Activated T-helper 9 cell treated with anti-CD3 and anti-CD28 coated beads, Interleukin-2, amount 50 U/mL, for 16 hours (primary cell): Measurements from ENCODE around the gene UNC5A.

ENCODE experiments used
- DNase-seq: peaks from one replicate; pipeline ENCODE4 v3.0.0-alpha.2; 2020; ENCODE audit warnings: low read depth

Gene UNC5A

GRCh38 chr5:176846335-176847140, 36.2 kb downstream of the UNC5A start:
- DNase-seq, result no peak

DNA sequence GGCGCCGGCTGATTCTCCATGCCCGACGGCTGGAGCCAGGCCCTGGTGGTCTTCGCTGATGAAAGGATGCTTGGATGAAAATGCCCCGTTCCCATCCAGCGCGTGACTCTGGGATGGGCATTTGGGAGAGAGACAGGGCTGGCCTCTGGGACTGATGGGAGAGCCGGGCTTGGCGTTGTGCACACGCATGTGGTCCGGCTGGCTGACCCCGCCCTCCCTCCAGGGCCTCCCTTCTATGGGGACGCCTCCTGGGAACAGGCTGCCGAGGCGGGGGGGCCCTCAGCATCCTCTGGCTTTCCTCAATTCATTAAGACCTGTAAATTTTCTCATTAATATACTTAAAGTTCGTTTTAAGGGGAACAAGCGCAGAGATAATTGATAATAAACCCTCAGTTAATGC, 36.8 kb downstream of the UNC5A start:
- no peak for DNase-seq

DNA sequence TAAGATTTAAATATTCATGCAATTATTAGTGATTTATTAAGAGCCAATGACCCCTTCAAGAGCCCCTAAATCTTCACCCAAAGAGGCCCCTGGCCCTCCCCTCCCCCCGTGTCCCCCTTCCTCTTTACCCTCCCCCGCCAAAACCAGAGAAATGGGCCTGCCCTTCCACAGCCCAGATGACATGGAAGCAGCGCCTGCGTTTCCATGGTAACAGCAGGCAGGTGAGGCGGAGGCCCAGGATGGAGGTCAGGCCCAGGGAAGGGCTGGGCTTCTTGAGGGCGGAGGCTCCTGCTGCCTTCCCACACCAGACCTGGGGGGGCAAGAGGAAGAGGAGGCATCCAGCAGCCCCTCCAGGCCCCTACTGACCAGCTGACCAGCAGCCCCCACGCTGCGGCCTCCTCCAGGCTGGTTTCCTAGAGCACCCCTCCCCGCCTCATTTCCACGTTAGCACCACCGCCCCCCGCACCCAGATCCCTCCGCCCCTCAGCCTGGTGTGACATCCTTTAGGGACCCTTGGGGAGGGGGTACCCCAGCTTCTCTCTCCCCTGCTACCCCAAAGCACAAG, 37.4 kb downstream of the UNC5A start:
- DNase-seq, result no peak

GRCh38 chr5:176848651-176849050, 38.3 kb downstream of the UNC5A start:
- DNase-seq, result no peak

DNA sequence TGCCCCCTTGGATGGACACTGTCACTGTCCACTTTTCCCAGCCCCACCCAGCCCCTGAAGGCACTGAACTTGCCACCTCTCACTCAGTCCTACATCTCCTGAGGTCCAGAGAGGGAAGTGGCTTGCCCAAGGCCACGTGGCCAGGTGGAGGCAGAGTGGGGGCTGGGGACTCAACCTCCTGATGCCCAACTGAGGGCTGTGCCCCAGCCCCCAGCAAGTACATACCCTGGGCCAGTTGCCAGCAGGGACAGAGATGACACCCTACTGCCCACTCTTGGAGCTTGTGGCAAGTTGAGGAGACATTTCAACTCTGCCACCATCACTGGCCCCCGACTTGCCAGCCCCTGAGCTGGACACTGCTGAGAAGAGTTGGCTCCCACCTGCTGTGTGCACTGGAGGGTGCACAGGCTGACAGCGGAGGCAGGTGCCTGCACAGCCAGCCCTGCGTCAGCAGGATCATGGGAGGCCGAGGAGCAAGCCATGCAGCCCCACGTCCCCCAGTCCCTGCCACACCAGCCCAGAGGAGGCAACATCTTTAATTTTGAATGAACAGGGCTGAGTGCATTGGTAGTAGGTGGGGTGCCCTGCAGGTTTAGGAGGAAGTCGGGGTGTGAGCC, 39.4 kb downstream of the UNC5A start:
- no peak for DNase-seq

- no peak for DNase-seq
These were observed 40.2 kb downstream of the UNC5A start for GRCh38 chr5:176850371-176851245.

DNA sequence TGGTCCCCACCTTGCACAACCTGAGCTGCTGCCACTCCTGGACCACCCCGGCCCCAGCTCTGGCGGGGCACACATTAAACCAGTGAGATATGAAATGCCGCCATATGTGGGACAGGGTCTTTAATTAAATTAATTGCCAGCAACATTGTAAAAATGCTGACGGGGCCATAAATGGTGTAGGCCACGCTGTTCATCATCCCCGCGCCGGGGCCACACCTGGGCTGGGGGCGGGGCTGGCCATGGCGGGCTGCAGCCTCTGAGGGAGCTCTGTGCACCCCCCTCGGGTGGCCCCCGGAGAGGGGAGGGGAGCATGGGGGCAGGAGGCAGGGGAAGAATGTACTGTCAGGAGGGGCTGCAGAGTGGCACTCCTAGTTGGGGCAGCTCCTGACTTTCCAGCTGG, 41.0 kb downstream of the UNC5A start:
- DNase-seq, result no peak

GRCh38 chr5:176851871-176852658, 41.7 kb downstream of the UNC5A start:
- no peak for DNase-seq

DNA sequence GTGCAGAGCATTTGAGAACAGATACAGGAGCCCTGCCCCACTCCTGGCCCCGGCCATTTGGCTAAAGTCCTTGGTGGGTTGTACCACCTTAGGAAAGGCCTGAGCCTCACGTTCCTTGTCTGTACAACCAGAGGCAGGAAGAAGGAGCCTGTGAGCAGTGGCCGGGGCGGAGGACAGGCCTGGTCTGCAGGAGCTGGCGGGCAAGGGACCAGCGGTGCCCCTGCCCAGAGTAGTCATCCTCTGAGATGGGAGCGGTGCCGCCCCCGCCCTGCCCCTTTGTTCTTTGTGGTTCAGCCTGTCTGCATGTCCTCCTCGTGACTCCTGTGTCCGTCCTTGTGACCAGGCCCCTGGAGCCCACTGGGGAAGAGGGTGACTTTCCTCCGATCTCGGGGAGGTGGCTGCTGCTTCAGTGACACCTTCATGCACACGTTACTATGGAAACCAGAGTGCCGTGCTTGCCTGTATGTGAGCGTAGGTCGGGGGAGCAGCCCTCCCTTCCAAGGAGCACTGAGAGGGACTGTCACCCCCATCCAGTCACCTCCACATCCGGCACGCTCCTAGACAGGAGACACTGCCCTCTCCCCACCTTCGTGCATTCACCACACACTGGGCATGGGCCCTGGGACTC, 42.9 kb downstream of the UNC5A start:
- no peak for DNase-seq

- no peak for DNase-seq
These were observed 43.8 kb downstream of the UNC5A start for GRCh38 chr5:176854164-176854563.

DNA sequence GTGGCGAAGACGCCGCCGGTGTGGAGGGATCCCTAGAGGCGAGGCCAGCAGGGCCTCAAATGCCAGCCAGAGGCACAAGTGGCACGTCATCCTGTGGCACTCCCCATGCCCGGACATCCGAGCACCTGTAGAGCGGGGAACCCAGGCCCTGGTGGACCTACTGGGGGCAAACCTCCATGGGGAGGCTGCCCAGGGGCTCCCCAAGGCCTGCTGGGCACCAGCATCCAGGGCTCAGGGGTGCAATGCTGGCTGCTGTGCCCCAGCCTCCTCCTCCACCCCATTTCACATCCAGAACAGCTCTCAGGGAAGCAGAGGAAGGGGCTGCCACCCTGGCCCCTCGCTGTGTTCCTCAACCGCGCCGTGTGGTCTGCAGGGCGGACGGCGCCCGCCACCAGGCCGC, 45.2 kb downstream of the UNC5A start:
- DNase-seq, result no peak

- DNase-seq, result no peak
These were observed 46.4 kb downstream of the UNC5A start for GRCh38 chr5:176856746-176857145.

DNA sequence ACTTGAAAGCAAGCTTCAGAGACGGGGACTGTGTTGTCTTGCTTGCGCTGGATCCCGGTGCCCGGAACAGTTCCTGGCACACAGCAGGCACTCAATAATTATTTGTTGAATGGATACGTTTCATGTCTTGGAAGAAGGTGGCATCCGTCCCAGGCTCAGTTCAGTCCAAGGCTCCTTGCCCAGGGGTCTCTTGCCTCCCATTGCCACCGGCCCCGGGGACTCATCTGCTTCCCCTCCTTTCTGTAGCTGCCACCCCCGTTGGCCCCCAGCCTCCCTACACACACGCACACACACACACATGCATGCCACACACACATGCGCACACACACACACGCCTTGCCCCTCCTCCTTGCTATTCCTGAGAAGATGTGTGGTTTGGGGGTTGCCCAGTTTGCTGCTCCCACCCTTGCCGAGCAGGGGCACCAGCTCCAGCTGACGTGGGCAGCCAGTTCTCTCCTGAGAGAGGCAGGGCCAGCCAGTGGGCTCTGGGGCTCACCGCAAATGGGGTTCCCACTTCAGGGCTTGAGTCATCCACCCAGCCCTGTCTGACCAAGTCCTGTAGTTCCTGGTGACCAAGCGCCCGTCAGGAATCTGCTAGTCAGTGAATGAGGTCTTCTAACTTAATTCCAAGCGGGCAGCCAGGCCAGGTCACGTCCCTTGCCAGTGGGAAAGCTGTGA, 47.0 kb downstream of the UNC5A start:
- DNase-seq, result no peak

GRCh38 chr5:176857894-176858273, 47.5 kb downstream of the UNC5A start:
- no peak for DNase-seq

DNA sequence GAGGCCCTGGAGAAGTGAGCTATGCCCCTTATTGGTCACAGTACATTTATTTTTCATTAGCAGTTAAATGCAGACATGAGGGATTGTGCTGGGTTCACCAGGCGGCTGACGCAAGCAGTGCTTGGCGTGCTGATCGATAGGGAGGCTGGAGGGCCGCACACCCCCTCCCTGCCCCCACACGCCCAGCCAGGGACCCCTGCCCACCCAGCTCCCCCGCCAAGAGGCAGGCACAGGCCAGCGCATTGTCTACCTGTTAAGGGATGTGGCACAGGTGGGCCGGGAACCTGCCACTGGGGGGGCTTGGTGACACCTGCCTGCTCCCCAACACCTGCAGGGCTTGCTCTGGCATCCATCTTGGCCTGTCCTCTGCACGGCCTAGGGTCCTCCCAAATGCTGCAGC, 49.6 kb downstream of the UNC5A start:
- DNase-seq, result no peak

DNA sequence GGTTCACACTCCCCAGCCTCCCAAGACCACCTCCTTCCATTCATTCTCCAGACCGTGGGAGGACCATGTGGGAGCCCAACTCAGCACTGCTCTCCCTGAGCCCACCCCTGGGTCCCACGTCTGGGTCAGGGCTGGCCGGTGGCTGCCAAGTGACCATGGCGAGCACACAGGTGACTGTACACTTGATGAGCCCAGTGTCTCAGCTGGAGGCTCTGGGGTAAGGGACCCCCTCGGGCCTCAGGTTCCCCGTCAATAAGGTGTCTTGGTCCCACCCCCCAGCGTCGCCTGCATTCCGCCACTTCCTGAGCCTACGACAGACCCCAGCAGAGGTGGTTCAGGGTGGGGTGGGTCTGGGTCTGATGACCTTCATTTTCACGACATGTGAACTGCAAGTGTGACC, 50.0 kb downstream of the UNC5A start:
- DNase-seq, result no peak

- no peak for DNase-seq
These were observed 50.9 kb downstream of the UNC5A start for GRCh38 chr5:176861276-176861675.

DNA sequence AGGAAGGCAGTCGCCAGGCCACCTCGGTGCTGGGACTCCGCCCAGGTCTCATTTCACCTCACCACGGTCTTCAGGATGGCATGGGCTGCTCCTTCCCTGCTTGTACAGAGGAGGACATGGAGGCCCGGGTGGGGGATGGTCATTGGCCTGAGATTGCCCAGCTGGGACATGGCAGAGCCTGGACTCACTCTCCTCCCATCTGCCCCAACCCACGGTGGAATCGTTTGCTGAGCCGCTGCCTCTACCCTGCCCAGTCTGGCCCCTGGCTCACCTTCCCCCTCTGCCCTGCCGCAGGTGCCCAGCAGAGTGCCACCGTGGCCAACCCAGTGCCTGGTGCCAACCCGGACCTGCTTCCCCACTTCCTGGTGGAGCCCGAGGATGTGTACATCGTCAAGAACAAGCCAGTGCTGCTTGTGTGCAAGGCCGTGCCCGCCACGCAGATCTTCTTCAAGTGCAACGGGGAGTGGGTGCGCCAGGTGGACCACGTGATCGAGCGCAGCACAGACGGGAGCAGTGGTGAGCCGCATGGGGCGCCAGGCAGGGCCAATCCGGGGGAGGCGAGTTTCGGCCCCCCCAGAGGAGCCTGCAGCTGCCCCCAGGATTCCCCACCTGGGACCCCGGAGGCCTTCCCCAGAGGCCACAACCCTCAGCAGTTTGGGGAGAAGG, 52.1 kb downstream of the UNC5A start:
- no peak for DNase-seq

DNA sequence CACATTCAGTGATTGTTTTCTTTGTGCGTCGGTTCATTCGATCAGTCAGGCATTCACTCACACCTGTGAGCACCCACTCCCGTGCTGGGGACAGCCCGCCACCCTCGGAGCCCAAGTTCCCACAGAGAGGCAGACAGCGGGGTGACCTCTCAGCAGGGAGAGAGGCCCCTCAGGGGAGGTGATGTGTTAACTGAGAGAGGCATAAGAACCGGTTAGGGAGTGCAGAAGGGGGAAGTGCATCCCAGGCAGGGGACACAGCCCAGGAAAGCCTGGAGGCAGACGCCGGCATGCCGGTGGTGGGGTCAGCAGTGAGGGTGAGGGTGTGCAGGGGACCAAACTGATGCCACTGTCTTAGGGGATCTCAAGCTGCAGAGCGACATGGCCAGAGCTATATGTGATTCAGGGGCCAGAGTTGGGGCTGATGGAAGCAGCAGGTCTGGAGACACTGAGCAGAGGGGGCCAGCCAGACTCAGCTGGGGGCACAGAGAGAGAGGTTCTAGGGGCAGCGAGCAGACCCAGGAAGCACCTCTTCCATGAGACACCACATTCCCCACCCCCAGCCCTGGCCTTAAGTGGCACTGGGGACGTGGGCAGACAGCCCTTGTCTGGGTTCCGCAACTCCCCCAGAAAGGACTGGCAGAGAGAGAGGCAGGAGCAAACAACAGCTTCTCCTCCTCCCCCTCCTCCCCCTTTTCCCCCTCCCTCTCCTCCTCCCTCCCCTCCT, 52.8 kb downstream of the UNC5A start:
- no peak for DNase-seq

GRCh38 chr5:176863765-176864098, 53.4 kb downstream of the UNC5A start:
- no peak for DNase-seq
